ENCODE data around the gene ACAD10. TPM values are rescaled to one million over a fixed set of nuclear protein-coding genes. Genes with fewer than 3 reads are reported as not detected.
"Not testable (repeated sequence)": the region's sequence is repeated elsewhere in the genome, so short reads cannot be mapped to it uniquely, and the experiment has no call there.

ACAD10 gene
- total and polyA plus RNA-seq, 4 donors = 10.7 to 34.8 (median 21.2) TPM

GRCh38 chr12:111645433-111645832 is 40.4 kb upstream of the ACAD10 start:
- Histone ChIP-seq H3K4me3 (ENCODE audit: low read depth in 1 of 3, low read length in 3 of 3) (no peak overlapping the region), H3K4me1 (ENCODE audit: control insufficient read depth in 4 of 4, insufficient read depth in 4 of 4, low read length in 3 of 4) (peaks cover 0 to 11% (median 3%) of the 10 kb centered on the region in 4 donors), H3K9ac (ENCODE audit: low read depth in 1 of 2, low read length in 2 of 2) (no peak overlapping the region), H3K36me3 (ENCODE audit: control insufficient read depth in 4 of 4, insufficient read depth in 3 of 4, low read depth in 1 of 4, low read length in 3 of 4) (peaks cover 6 to 38% (median 23%) of the 10 kb centered on the region in 4 donors), H3K9me3 (ENCODE audit: control insufficient read depth in 4 of 4, low read length in 3 of 4) (no peaks in the 10 kb centered on the region), H3K27ac (ENCODE audit: low read depth in 1 of 2, low read length in 2 of 2) (no peak overlapping the region), H3K27me3 (ENCODE audit: control insufficient read depth in 4 of 4, insufficient read depth in 4 of 4, low read length in 3 of 4) (no peaks in the 10 kb centered on the region)
- WGBS = 95% methylated on average over 5 of the region's 5 CpGs
- TF ChIP-seq JUND (IDR thresholded peaks at IDR 0.05) (no peak), TAF1 (conservative IDR thresholded peaks at IDR 0.05) (no peak), GABPA (IDR thresholded peaks at IDR 0.05 in 1 of 2, conservative IDR thresholded peaks at IDR 0.05 in 1 of 2) (no peak), HNF4G (IDR thresholded peaks at IDR 0.05) (no peak), RAD21 (IDR thresholded peaks at IDR 0.05) (no peak), NR2F2 (IDR thresholded peaks at IDR 0.05) (no peak), EGR1 (IDR thresholded peaks at IDR 0.05; ENCODE audit: low read depth in 2 of 2) (no peak), ZBTB33 (IDR thresholded peaks at IDR 0.05) (no peak), HNF4A (conservative IDR thresholded peaks at IDR 0.05) (no peak), ATF3 (IDR thresholded peaks at IDR 0.05) (no peak), MAX (IDR thresholded peaks at IDR 0.05) (no peak), REST (IDR thresholded peaks at IDR 0.05) (no peak), FOXA2 (IDR thresholded peaks at IDR 0.05) (no peak)
- DNase-seq (ENCODE audit: low spot score) = no peak

- Histone ChIP-seq H3K9me3 (ENCODE audit: control insufficient read depth in 4 of 4, low read length in 3 of 4) (no peaks in the 10 kb centered on the region), H3K27ac (ENCODE audit: low read depth in 1 of 2, low read length in 2 of 2) (no peak overlapping the region), H3K27me3 (ENCODE audit: control insufficient read depth in 4 of 4, insufficient read depth in 4 of 4, low read length in 3 of 4) (no peaks in the 10 kb centered on the region), H3K36me3 (ENCODE audit: control insufficient read depth in 4 of 4, insufficient read depth in 3 of 4, low read depth in 1 of 4, low read length in 3 of 4) (peaks cover 5 to 40% (median 31%) of the 10 kb centered on the region in 4 donors), H3K4me1 (ENCODE audit: control insufficient read depth in 4 of 4, insufficient read depth in 4 of 4, low read length in 3 of 4) (peaks cover 0 to 3% (median 0%) of the 10 kb centered on the region in 4 donors), H3K4me3 (ENCODE audit: low read depth in 1 of 3, low read length in 3 of 3) (no peak overlapping the region), H3K9ac (ENCODE audit: low read depth in 1 of 2, low read length in 2 of 2) (no peak overlapping the region)
- DNase-seq (ENCODE audit: low spot score) = no peak
- WGBS = 95% methylated on average over 7 of the region's 7 CpGs
- TF ChIP-seq TAF1 (conservative IDR thresholded peaks at IDR 0.05) = no peak
- no peak for TF ChIP-seq FOXA2 (IDR thresholded peaks at IDR 0.05)
- TF ChIP-seq RAD21 (IDR thresholded peaks at IDR 0.05) = no peak
- no peak for TF ChIP-seq EGR1 (IDR thresholded peaks at IDR 0.05; ENCODE audit: low read depth in 2 of 2)
- no peak for TF ChIP-seq HNF4G (IDR thresholded peaks at IDR 0.05)
- no peak for TF ChIP-seq MAX (IDR thresholded peaks at IDR 0.05)
- TF ChIP-seq ZBTB33 (IDR thresholded peaks at IDR 0.05) = no peak
- TF ChIP-seq NR2F2 (IDR thresholded peaks at IDR 0.05) = no peak
- TF ChIP-seq GABPA (IDR thresholded peaks at IDR 0.05 in 1 of 2, conservative IDR thresholded peaks at IDR 0.05 in 1 of 2) = no peak
- no peak for TF ChIP-seq FOXA1 (IDR thresholded peaks at IDR 0.05)
Measured at GRCh38 chr12:111650912-111651311, 34.9 kb upstream of the ACAD10 start.

GRCh38 chr12:111652530-111652929 is 33.3 kb upstream of the ACAD10 start:
- not testable (repeated sequence) for H3K27ac ChIP-seq (ENCODE audit: low read depth in 1 of 2, low read length in 2 of 2); H3K9me3 ChIP-seq (ENCODE audit: control insufficient read depth in 4 of 4, low read length in 3 of 4); H3K27me3 ChIP-seq (ENCODE audit: control insufficient read depth in 4 of 4, insufficient read depth in 4 of 4, low read length in 3 of 4); H3K4me3 ChIP-seq (ENCODE audit: low read depth in 1 of 3, low read length in 3 of 3); DNase-seq (ENCODE audit: low spot score); H3K9ac ChIP-seq (ENCODE audit: low read depth in 1 of 2, low read length in 2 of 2); H3K4me1 ChIP-seq (ENCODE audit: control insufficient read depth in 4 of 4, insufficient read depth in 4 of 4, low read length in 3 of 4)
- WGBS = 96% methylated on average over 9 of the region's 9 CpGs
- H3K36me3 ChIP-seq (ENCODE audit: control insufficient read depth in 4 of 4, insufficient read depth in 3 of 4, low read depth in 1 of 4, low read length in 3 of 4) = peaks cover 4 to 39% (median 31%) of the 10 kb centered on the region in 4 donors

Measured in liver (tissue), 9 donors.